GM12872 (cell line): ENCODE results near the gene MICAL3.

Experiments
- CTCF ChIP-seq: IDR thresholded peaks from 3 replicates; pipeline ENCODE4 v1.5.1; 2011; ENCODE audit warnings: low read depth, mild to moderate bottlenecking, low read length, moderate library complexity; ENCODE audit not compliant: insufficient read depth

MICAL3 gene

GRCh38 chr22:17827466-17827865 lies 196.9 kb downstream of the MICAL3 start:
- TF ChIP-seq CTCF = no peak

- no peak for TF ChIP-seq CTCF
These were observed 198.3 kb downstream of the MICAL3 start for GRCh38 chr22:17825876-17826550.

- TF ChIP-seq CTCF = no peak
These were observed 199.9 kb downstream of the MICAL3 start for GRCh38 chr22:17824457-17824856.

- no peak for TF ChIP-seq CTCF
These were observed 200.4 kb downstream of the MICAL3 start for GRCh38 chr22:17823964-17824363.

- no peak for TF ChIP-seq CTCF
These were observed 201.1 kb downstream of the MICAL3 start for GRCh38 chr22:17823226-17823625.

- no peak for TF ChIP-seq CTCF
These were observed 202.3 kb downstream of the MICAL3 start for GRCh38 chr22:17822087-17822486.

GRCh38 chr22:17820879-17821439 lies 203.4 kb downstream of the MICAL3 start:
- TF ChIP-seq CTCF = no peak
